Activated CD8-positive, alpha-beta T cell treated with anti-CD3 and anti-CD28 coated beads, Interleukin-2, amount 10 ng/mL, durations not matched to agents 7 days and 5 days (primary cell): ENCODE measurements around the gene DHDDS. TPM values are rescaled to one million over a fixed set of nuclear protein-coding genes. Genes with fewer than 3 reads are reported as not detected.

Experiments
- ATAC-seq: fragments of 150-1000 bp; cut with Tn5 transposase; one replicate; pipeline ENCODE4 v1.10.0; 2021; ENCODE audit warnings: moderate library complexity
- CTCF ChIA-PET: fragments of 350-600 bp; sonication (Branson Sonifier 250); formaldehyde crosslinking; loops from one replicate; lab custom pipeline; 2021; ENCODE audit warnings: antibody characterized with exemption; lab: Charles Lee
- POLR2A ChIA-PET: fragments of 350-600 bp; sonication (Branson Sonifier 250); formaldehyde crosslinking; loops from one replicate; lab custom pipeline; 2021; ENCODE audit warnings: antibody characterized with exemption; lab: Charles Lee
- DNase-seq: peaks from one replicate; pipeline ENCODE4 v3.0.0-alpha.2; 2020
- H3K27ac Mint-ChIP-seq: one replicate; pipeline ENCODE4 v1.8.0; 2021; ENCODE audit warnings: mild to moderate bottlenecking, mixed read lengths
- H3K27me3 Mint-ChIP-seq: one replicate; pipeline ENCODE4 v1.8.0; 2021; ENCODE audit warnings: low read depth, mixed read lengths
- H3K36me3 Mint-ChIP-seq: one replicate; pipeline ENCODE4 v1.8.0; 2021; ENCODE audit warnings: low read depth, mixed read lengths
- H3K4me1 Mint-ChIP-seq: one replicate; pipeline ENCODE4 v1.8.0; 2021; ENCODE audit warnings: low read depth, mixed read lengths
- H3K4me3 Mint-ChIP-seq: one replicate; pipeline ENCODE4 v1.8.0; 2021; ENCODE audit warnings: mild to moderate bottlenecking, mixed read lengths
- H3K9me3 Mint-ChIP-seq: one replicate; pipeline ENCODE4 v1.8.0; 2022; ENCODE audit warnings: mixed read lengths; ENCODE audit not compliant: insufficient read depth
- total RNA-seq, 2 experiments: library from RNA; stranded (reverse); gene quantifications; one replicate each; pipeline ENCODE4 v1.2.3, GENCODE V29; 2021

DHDDS gene
- total RNA-seq, 2 experiments from 2014 or later: 48.3 to 49.5 TPM

GRCh38 chr1:26403656-26404055, 28.5 kb upstream of the DHDDS start:
- ATAC-seq (no peak), DNase-seq (no peak)
- Mint-ChIP-seq H3K4me1 (peaks cover 3% of the 10 kb centered on the region), H3K27ac (no peak overlapping the region), H3K4me3 (no peak overlapping the region), H3K9me3 (no peaks in the 10 kb centered on the region), H3K36me3 (no peaks in the 10 kb centered on the region), H3K27me3 (peaks cover 23% of the 10 kb centered on the region)
- CTCF ChIA-PET: interaction anchor here (0.8 to 4.7 kb wide), 2 partner anchors 13 to 82 kb away, joined by 3 to 39 read pairs; no protein-coding TSS in a partner anchor
- POLR2A ChIA-PET: no interaction called here

GRCh38 chr1:26404641-26405040, 27.5 kb upstream of the DHDDS start:
- DNase-seq (no peak), ATAC-seq (no peak)
- ChIA-PET POLR2A (no interaction called here), CTCF (interaction anchor here (4.7 kb wide), 1 partner anchor 12 kb away, joined by 39 read pairs; no protein-coding TSS in a partner anchor)
- peaks cover 13% of the 10 kb centered on the region for H3K4me1 Mint-ChIP-seq
- H3K27ac Mint-ChIP-seq: no peak overlapping the region
- H3K9me3 Mint-ChIP-seq: no peaks in the 10 kb centered on the region
- no peaks in the 10 kb centered on the region for H3K36me3 Mint-ChIP-seq
- peaks cover 31% of the 10 kb centered on the region for H3K27me3 Mint-ChIP-seq
- H3K4me3 Mint-ChIP-seq: no peak overlapping the region

GRCh38 chr1:26405281-26405915, 26.7 kb upstream of the DHDDS start:
- CTCF ChIA-PET: interaction anchor here (1.6 to 4.7 kb wide), 2 partner anchors 11 to 171 kb away, joined by 3 to 39 read pairs; partner anchors contain the start of gene CEP85
- no peak for DNase-seq

GRCh38 chr1:26408604-26409003, 23.5 kb upstream of the DHDDS start:
- Mint-ChIP-seq H3K4me1 (peaks cover 24% of the 10 kb centered on the region), H3K36me3 (no peaks in the 10 kb centered on the region), H3K4me3 (peak overlapping the region; percentile 50), H3K27me3 (peaks cover 52% of the 10 kb centered on the region), H3K9me3 (no peaks in the 10 kb centered on the region), H3K27ac (no peak overlapping the region)
- DNase-seq (peak; percentile 84), ATAC-seq (peak; percentile 91)
- POLR2A ChIA-PET: no interaction called here
- CTCF ChIA-PET: interaction anchor here (0.8 to 1.4 kb wide), 3 partner anchors 8 to 175 kb away, joined by 3 to 6 read pairs (median 3); partner anchors contain the start of gene CEP85

More at GRCh38 chr1:26405281-26405915, 26.7 kb upstream of the DHDDS start:
- Mint-ChIP-seq H3K9me3 (no peaks in the 10 kb centered on the region), H3K36me3 (no peaks in the 10 kb centered on the region), H3K4me3 (no peak overlapping the region), H3K27me3 (peaks cover 32% of the 10 kb centered on the region), H3K4me1 (peaks cover 16% of the 10 kb centered on the region), H3K27ac (no peak overlapping the region)
- POLR2A ChIA-PET: no interaction called here
- no peak for ATAC-seq

GRCh38 chr1:26409191-26409807, 22.8 kb upstream of the DHDDS start:
- ChIA-PET CTCF (interaction anchor here (1.0 to 1.4 kb wide), 2 partner anchors 8 to 124 kb away, joined by 3 to 6 read pairs; no protein-coding TSS in a partner anchor), POLR2A (no interaction called here)
- Mint-ChIP-seq H3K9me3 (no peaks in the 10 kb centered on the region), H3K36me3 (no peaks in the 10 kb centered on the region), H3K4me1 (peaks cover 24% of the 10 kb centered on the region), H3K27me3 (peaks cover 52% of the 10 kb centered on the region), H3K27ac (no peak overlapping the region), H3K4me3 (peak overlapping the region; percentile 23)
- DNase-seq (peak; percentile 29), ATAC-seq (no peak)

- no peak within 1 kb of the TSS for H3K4me3 Mint-ChIP-seq
- CTCF ChIA-PET: interaction anchor here (2.6 kb wide), 1 partner anchor 126 kb away, joined by 6 read pairs; no protein-coding TSS in a partner anchor
These were observed 21.2 kb upstream of the DHDDS start, which contains the start of gene LIN28A for GRCh38 chr1:26410706-26411623. LIN28A (plus strand) TSS chr1:26410817; CDS start chr1:26410892, 75 bp downstream.

GRCh38 chr1:26411624-26412074, 20.5 kb upstream of the DHDDS start:
- Mint-ChIP-seq H3K27me3 (peaks cover 69% of the 10 kb centered on the region), H3K9me3 (no peaks in the 10 kb centered on the region), H3K4me1 (peaks cover 24% of the 10 kb centered on the region), H3K4me3 (no peak overlapping the region), H3K27ac (no peak overlapping the region), H3K36me3 (no peaks in the 10 kb centered on the region)
- ATAC-seq (no peak), DNase-seq (no peak)
- POLR2A ChIA-PET: no interaction called here
- CTCF ChIA-PET: interaction anchor here (2.6 kb wide), 1 partner anchor 127 kb away, joined by 6 read pairs; no protein-coding TSS in a partner anchor

More at GRCh38 chr1:26410706-26411623, 21.2 kb upstream of the DHDDS start, which contains the start of gene LIN28A:
- Mint-ChIP-seq H3K27ac (no peak within 1 kb of the TSS), H3K9me3 (no peaks in the 10 kb centered on the region), H3K36me3 (no peaks in the 10 kb centered on the region), H3K27me3 (peaks cover 65% of the 10 kb centered on the region), H3K4me1 (peaks cover 24% of the 10 kb centered on the region)
- DNase-seq (no peak), ATAC-seq (no peak)
- POLR2A ChIA-PET: no interaction called here

- Mint-ChIP-seq H3K36me3 (no peaks in the 10 kb centered on the region), H3K9me3 (no peaks in the 10 kb centered on the region), H3K27ac (no peak overlapping the region), H3K4me1 (peaks cover 26% of the 10 kb centered on the region), H3K4me3 (no peak overlapping the region), H3K27me3 (peaks cover 71% of the 10 kb centered on the region)
- ATAC-seq (no peak), DNase-seq (no peak)
- ChIA-PET POLR2A (no interaction called here), CTCF (interaction anchor here (1.1 to 2.6 kb wide), 3 partner anchors 127 to 178 kb away, joined by 3 to 6 read pairs (median 4); partner anchors contain the start of gene CEP85)
These were observed 19.8 kb upstream of the DHDDS start for GRCh38 chr1:26412180-26412840.

- ATAC-seq (no peak), DNase-seq (no peak)
- H3K27me3 Mint-ChIP-seq: peaks cover 71% of the 10 kb centered on the region
- H3K4me1 Mint-ChIP-seq: peaks cover 26% of the 10 kb centered on the region
- no peak overlapping the region for H3K27ac Mint-ChIP-seq
- CTCF ChIA-PET: interaction anchor here (1.1 to 2.6 kb wide), 3 partner anchors 128 to 179 kb away, joined by 3 to 6 read pairs (median 4); partner anchors contain the start of gene CEP85
- H3K4me3 Mint-ChIP-seq: no peak overlapping the region
- H3K9me3 Mint-ChIP-seq: no peaks in the 10 kb centered on the region
- POLR2A ChIA-PET: no interaction called here
- no peaks in the 10 kb centered on the region for H3K36me3 Mint-ChIP-seq
These were observed 19.1 kb upstream of the DHDDS start for GRCh38 chr1:26413031-26413430.

GRCh38 chr1:26417111-26417759, 14.9 kb upstream of the DHDDS start:
- POLR2A ChIA-PET: interaction anchor here (1.2 kb wide), 1 partner anchor 15 kb away, joined by 5 read pairs; the partner anchor contains the start of gene DHDDS
- peak; percentile 100 for ATAC-seq
- H3K4me3 Mint-ChIP-seq: no peak overlapping the region

More at GRCh38 chr1:26417111-26417759, 14.9 kb upstream of the DHDDS start:
- CTCF ChIA-PET: interaction anchor here (0.6 to 3.7 kb wide), 74 partner anchors 9 to 1633 kb away, joined by 3 to 63 read pairs (median 5); partner anchors contain the start of genes CD52, CEP85, DHDDS and PIGV
- DNase-seq: peak; percentile 91
- H3K4me1 Mint-ChIP-seq: peaks cover 7% of the 10 kb centered on the region
- no peaks in the 10 kb centered on the region for H3K9me3 Mint-ChIP-seq
- H3K27me3 Mint-ChIP-seq: peaks cover 49% of the 10 kb centered on the region
- no peak overlapping the region for H3K27ac Mint-ChIP-seq
- H3K36me3 Mint-ChIP-seq: no peaks in the 10 kb centered on the region
